ENCODE measurements around the gene ASB6. TPM values are rescaled to one million over a fixed set of nuclear protein-coding genes. Genes with fewer than 3 reads are reported as not detected.
A peak's percentile ranks its signal among the peaks of the same experiment; 100 is the strongest.

ASB6 gene, protein sequence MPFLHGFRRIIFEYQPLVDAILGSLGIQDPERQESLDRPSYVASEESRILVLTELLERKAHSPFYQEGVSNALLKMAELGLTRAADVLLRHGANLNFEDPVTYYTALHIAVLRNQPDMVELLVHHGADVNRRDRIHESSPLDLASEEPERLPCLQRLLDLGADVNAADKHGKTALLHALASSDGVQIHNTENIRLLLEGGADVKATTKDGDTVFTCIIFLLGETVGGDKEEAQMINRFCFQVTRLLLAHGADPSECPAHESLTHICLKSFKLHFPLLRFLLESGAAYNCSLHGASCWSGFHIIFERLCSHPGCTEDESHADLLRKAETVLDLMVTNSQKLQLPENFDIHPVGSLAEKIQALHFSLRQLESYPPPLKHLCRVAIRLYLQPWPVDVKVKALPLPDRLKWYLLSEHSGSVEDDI
- total RNA-seq = 18.1 and 19.1 TPM in 2 replicates
- long read RNA-seq, transcript ASB6-201 (6 exons, 2,330 nt) = major isoform, 7 of 14 reads
- long read RNA-seq, partial matches to known transcripts = 3 of 14 reads
- long read RNA-seq, other reads (novel, unspliced or antisense) = 4 of 14 reads

DNA sequence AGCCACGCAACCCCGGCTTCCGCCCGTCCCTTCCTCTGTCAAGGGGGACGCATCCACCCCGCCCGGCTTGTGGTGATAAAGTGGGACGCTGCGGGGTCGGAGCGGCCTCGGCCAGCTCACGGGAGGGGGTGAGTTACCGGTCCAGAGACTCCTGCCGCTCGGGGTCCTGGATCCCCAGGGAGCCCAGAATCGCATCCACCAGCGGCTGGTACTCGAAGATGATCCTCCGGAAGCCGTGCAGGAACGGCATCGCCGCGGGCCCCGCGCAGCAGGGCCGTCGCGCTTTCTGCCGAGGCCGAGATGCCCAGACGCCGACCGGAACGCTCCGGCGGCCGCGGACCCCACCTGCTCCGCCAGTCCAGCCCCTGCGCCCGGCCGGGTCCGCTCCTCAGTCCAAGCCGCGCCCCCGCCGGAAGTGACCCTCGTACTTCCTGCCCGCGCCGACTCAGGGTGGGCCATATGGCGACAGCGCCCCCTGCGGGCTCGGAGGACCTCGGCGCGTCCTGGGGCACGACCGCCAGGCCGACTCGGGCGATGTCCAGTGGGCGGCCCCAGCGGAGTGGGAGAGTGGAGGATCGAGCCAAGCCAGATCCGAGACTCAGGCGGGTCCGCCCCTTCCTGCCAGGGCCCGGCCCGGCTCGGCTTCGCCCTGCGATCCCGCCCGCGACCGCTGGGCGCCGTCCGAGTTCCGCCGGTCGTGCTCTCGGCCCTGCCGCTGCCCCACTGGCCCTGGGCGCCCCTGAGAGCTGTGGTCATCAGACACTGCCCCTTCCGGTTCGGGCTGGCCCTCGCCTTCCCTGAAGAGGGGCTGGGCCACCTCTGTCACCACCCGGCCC is at the start of gene ASB6:
ASB6 (minus strand) TSS at position 402 of the 836 bp plus-strand sequence; CDS start at position 250, 152 bp downstream.
- Mint-ChIP-seq H3K27ac (ENCODE audit: unreplicated experiment) (peak within 1 kb of the TSS; percentile 94), H3K9me3 (ENCODE audit: unreplicated experiment) (no peaks in the 10 kb centered on the region), H3K4me3 (ENCODE audit: unreplicated experiment) (peak within 1 kb of the TSS; percentile 82), H3K4me1 (ENCODE audit: unreplicated experiment) (peaks cover 21% of the 10 kb centered on the region), H3K27me3 (ENCODE audit: unreplicated experiment) (no peaks in the 10 kb centered on the region), H3K36me3 (ENCODE audit: unreplicated experiment) (peaks cover 9% of the 10 kb centered on the region)
- TF ChIP-seq, protein P1, sequence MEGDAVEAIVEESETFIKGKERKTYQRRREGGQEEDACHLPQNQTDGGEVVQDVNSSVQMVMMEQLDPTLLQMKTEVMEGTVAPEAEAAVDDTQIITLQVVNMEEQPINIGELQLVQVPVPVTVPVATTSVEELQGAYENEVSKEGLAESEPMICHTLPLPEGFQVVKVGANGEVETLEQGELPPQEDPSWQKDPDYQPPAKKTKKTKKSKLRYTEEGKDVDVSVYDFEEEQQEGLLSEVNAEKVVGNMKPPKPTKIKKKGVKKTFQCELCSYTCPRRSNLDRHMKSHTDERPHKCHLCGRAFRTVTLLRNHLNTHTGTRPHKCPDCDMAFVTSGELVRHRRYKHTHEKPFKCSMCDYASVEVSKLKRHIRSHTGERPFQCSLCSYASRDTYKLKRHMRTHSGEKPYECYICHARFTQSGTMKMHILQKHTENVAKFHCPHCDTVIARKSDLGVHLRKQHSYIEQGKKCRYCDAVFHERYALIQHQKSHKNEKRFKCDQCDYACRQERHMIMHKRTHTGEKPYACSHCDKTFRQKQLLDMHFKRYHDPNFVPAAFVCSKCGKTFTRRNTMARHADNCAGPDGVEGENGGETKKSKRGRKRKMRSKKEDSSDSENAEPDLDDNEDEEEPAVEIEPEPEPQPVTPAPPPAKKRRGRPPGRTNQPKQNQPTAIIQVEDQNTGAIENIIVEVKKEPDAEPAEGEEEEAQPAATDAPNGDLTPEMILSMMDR (IDR thresholded peaks at IDR 0.05) = peak; percentile 100
- peak; percentile 100 for DNase-seq (ENCODE audit: extremely low spot score, unreplicated experiment)

DNA sequence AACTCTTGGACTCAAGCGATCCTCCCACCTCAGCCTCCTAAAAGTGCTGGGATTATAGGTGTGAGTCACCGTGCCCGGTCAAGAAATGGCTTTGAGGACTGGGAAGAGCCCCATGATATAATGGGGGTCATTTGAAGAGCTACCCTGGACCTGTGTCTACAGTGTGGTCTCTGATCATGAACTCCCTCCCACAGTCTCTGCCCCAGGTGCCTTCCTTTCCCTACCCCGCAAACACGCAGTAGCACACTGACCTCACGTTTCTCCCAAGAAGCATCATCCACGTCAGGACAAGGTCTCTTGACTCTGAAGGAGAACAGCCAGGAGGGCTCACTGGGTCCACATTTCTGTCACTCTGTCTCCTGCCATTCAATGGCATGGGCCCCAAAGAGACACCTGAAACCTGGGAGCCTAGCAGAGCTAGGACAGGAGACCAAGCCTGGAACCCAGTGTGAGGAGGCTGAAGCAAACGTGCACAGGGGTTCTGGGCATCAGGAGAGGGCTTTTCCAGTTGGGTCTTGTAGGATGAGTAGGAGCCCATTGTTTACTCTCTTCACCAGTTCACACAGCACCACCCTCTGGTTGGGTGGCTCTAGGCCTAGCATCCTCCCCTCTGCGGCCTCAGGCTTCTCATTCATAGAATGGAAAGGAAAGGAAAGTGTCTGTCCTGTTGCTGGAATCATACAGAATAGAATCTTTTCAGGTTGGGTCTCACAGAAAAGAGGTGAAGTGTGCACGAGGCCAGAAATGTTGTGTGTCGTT is 46.5 kb upstream of the ASB6 start:
- no peak overlapping the region for H3K4me3 Mint-ChIP-seq (ENCODE audit: unreplicated experiment)
- no peak overlapping the region for H3K27ac Mint-ChIP-seq (ENCODE audit: unreplicated experiment)
- no peak for DNase-seq (ENCODE audit: extremely low spot score, unreplicated experiment)
- no peaks in the 10 kb centered on the region for H3K27me3 Mint-ChIP-seq (ENCODE audit: unreplicated experiment)
- H3K9me3 Mint-ChIP-seq (ENCODE audit: unreplicated experiment) = no peaks in the 10 kb centered on the region
- no peaks in the 10 kb centered on the region for H3K36me3 Mint-ChIP-seq (ENCODE audit: unreplicated experiment)
- peaks cover 5% of the 10 kb centered on the region for H3K4me1 Mint-ChIP-seq (ENCODE audit: unreplicated experiment)
- TF ChIP-seq, protein P1 (IDR thresholded peaks at IDR 0.05) = no peak

DNA sequence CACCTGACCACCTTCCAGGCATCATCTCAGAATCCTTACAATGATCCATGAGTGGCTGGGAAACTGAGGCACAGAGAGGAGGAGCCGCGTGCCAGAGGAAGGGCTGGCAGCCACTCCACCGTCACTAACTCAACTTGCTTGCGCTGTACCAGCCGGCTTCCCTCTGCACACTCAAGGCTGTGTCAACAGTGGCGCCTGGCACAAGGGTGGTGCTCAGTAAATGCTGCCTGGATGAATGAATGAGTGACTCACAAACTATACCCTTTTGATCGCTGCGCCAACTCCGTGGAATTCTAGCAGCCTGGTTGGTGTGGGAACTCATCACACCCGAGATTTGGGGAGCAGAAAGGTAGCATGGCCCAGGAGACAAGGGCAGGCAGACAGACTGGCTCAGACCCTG is 45.4 kb upstream of the ASB6 start:
- no peak for DNase-seq (ENCODE audit: extremely low spot score, unreplicated experiment)
- no peaks in the 10 kb centered on the region for H3K36me3 Mint-ChIP-seq (ENCODE audit: unreplicated experiment)
- no peaks in the 10 kb centered on the region for H3K27me3 Mint-ChIP-seq (ENCODE audit: unreplicated experiment)
- TF ChIP-seq, protein P1 (IDR thresholded peaks at IDR 0.05) = no peak
- no peak overlapping the region for H3K4me3 Mint-ChIP-seq (ENCODE audit: unreplicated experiment)
- no peak overlapping the region for H3K27ac Mint-ChIP-seq (ENCODE audit: unreplicated experiment)
- no peaks in the 10 kb centered on the region for H3K9me3 Mint-ChIP-seq (ENCODE audit: unreplicated experiment)
- H3K4me1 Mint-ChIP-seq (ENCODE audit: unreplicated experiment) = peaks cover 5% of the 10 kb centered on the region

DNA sequence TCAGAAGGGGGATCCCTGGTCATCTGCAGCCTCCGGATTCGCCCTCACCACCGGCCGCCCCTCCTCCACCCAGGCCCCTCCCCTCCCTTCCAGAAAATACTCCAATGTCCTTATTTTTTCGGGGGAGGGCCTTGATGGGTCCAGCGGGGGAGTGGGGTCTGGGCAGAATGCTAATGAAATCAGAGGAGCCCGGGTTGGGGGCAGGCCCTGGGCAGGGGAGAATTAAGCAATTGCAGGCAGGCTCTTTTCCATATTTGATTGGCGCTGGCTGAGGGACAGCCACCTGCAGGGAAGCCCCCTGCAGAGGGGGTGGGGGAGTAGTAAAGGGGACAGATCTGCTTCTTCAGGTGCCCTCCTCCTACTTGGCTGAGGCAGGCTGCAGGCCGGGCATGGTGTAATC is 44.8 kb upstream of the ASB6 start:
- no peak overlapping the region for H3K4me3 Mint-ChIP-seq (ENCODE audit: unreplicated experiment)

More for the DNA sequence above, 44.8 kb upstream of the ASB6 start:
- no peak overlapping the region for H3K27ac Mint-ChIP-seq (ENCODE audit: unreplicated experiment)
- no peaks in the 10 kb centered on the region for H3K9me3 Mint-ChIP-seq (ENCODE audit: unreplicated experiment)
- H3K36me3 Mint-ChIP-seq (ENCODE audit: unreplicated experiment) = no peaks in the 10 kb centered on the region
- H3K4me1 Mint-ChIP-seq (ENCODE audit: unreplicated experiment) = peaks cover 5% of the 10 kb centered on the region
- no peak for DNase-seq (ENCODE audit: extremely low spot score, unreplicated experiment)
- TF ChIP-seq, protein P1 (IDR thresholded peaks at IDR 0.05) = no peak
- no peaks in the 10 kb centered on the region for H3K27me3 Mint-ChIP-seq (ENCODE audit: unreplicated experiment)
